ENCODE measurements around the gene DMPK.

The DMPK gene, protein sequence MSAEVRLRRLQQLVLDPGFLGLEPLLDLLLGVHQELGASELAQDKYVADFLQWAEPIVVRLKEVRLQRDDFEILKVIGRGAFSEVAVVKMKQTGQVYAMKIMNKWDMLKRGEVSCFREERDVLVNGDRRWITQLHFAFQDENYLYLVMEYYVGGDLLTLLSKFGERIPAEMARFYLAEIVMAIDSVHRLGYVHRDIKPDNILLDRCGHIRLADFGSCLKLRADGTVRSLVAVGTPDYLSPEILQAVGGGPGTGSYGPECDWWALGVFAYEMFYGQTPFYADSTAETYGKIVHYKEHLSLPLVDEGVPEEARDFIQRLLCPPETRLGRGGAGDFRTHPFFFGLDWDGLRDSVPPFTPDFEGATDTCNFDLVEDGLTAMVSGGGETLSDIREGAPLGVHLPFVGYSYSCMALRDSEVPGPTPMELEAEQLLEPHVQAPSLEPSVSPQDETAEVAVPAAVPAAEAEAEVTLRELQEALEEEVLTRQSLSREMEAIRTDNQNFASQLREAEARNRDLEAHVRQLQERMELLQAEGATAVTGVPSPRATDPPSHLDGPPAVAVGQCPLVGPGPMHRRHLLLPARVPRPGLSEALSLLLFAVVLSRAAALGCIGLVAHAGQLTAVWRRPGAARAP

DNA sequence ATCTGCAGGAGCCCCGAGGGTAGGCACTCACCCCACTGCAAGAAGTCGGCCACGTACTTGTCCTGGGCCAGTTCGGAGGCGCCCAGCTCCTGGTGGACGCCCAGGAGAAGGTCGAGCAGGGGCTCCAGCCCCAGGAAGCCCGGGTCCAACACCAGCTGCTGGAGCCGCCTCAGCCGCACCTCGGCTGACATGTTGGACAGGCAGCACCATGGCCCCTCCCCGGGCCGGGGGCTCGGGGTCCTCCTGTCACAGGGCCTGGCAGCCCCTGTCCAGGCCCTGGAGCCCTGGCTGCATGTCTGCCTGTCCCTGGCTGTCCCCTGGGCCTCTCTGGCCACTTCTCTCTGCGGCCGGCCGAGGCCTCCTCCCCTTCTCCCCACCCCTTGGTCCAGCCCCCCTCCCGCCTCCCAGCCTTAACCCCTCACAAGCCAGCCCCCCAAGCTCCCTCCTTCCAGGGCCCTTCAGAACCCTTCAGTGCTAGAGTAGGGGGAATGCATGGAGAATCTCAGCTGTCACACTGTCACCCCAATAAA, at the start of gene DMPK:
DMPK (minus strand) TSS at position 329 of the 530 bp plus-strand sequence; CDS start at position 191, 138 bp downstream.
- in situ Hi-C loops (cut with MboI; ENCODE audit: low sequenced_read_pairs): no loop called here

GRCh38 chr19:45828945-45829344, 46.7 kb upstream of the DMPK start:
- in situ Hi-C loops (cut with MboI; ENCODE audit: low sequenced_read_pairs): no loop called here

DNA sequence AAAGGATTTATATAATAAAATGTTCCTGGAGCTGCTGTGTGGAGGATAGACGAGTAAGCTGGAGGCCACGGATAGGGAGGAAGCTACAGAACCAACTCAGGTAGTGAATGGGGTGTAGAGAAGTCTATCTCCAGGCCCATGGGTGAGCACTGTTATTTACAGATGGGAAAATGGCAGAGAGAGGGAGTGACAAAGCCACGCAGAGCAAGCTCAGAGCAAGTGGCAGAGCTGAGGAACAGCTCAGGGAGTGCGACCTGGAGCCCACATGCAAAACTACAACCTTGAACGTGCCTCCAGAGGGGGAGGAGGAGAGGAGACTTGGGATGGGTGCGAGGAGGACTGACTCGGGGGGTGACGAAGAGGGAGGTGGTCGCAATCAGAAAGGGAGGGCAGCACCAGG, 46.2 kb upstream of the DMPK start:
- in situ Hi-C loops (cut with MboI; ENCODE audit: low sequenced_read_pairs): no loop called here

GRCh38 chr19:45827459-45828093, 45.3 kb upstream of the DMPK start:
- in situ Hi-C loops (cut with MboI; ENCODE audit: low sequenced_read_pairs): no loop called here

- in situ Hi-C loops (cut with MboI; ENCODE audit: low sequenced_read_pairs): no loop called here
Measured at GRCh38 chr19:45826934-45827333, 44.6 kb upstream of the DMPK start.

DNA sequence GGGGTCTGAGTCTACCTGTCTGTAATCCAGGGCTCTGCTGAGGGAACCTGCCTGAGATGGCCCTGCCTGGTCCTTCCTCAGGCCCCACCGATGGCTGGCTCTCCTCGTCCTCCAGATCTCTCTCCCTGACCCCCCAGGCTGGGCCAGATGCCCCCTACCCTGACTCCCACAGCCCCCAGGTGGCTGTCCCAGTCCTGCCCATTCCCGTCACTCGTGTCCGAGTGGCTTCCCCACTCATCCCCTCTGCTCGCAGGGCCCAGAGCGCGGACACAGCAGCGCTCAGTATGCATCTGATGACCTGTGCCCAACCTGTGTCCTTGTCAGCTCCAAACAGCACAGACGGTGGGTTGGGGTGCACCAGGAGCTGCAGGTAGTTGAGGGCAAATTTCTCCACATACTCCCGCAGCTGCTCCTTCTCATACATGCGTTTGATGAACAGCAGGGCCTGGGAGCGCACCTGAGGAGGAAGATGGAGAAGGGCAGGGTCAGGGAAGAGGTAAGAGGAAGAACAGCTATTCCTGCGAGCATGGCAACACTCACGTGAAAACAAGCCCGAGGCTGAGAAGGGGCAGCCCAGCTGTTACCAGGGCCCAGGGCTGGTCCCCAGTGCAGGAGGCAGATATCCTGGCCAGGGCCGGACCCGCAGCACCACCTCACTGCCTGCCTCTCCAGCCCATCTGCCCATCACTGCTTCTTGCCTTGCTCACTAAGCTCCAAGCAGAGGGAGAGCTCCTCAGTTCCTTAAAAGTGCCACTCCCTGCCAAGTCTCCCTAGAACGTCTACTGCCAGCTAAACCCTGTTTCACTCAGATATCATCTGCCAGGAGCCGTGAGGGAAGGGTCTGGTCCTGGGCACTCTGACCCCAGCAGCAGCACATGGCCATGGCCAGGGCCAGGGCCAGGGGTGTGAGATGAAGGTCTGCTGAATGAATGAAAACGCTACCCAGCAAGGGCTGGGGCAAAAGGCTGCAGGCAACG, 43.9 kb upstream of the DMPK start:
- in situ Hi-C loops (cut with MboI; ENCODE audit: low sequenced_read_pairs): no loop called here

DNA sequence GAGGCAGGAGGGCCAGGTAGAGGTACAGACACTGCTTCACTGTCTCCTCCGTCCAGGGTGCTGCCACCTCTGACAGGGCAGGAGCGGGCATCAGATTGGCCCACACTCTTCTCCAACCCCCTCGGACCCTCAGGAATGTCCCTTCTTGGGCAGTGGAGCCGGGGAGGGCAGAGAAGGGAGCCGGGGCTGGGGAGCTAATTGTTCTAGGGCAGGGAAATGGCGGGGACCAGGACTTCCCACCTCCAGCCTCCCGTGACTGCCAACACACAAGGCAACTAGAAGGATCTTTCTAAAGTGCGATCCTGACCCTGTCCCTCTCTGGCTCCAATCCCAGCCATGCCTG, 42.9 kb upstream of the DMPK start:
- in situ Hi-C loops (cut with MboI; ENCODE audit: low sequenced_read_pairs): no loop called here

DNA sequence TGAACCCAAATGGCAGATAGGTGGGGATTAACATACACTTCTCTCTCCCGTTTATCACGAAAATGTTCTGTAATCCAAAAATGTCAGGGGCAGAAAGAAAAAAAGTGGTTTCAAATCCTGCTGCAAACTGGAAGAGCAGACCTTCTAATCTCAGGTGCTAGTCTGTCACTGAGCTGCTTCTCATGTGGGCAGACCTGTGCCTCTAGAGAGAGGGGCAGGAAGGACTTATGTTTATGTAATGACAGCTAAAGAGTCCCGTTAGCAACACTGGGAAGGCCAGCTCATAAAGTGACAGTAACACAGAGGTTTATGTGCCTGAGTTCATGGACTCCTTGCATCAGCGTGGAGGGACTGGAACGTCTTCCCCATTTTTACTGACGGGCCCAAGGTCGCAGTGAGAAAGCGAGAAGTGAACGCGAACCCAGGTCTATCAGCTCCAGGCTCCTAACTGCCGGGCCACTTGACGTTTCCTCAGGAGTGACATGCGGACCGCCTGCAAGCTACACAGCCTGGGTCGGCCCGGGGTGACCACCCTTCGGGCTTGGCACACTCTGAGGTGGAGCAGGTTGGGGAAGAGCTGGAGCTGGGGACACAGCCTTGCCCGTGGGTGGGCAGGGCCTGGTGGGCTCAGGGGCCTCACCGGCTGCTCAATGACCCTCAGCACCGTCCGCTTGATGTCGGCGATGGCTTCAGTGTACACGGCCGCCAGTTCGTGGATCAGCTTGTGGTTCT, 42.4 kb upstream of the DMPK start:
- in situ Hi-C loops (cut with MboI; ENCODE audit: low sequenced_read_pairs): no loop called here

DNA sequence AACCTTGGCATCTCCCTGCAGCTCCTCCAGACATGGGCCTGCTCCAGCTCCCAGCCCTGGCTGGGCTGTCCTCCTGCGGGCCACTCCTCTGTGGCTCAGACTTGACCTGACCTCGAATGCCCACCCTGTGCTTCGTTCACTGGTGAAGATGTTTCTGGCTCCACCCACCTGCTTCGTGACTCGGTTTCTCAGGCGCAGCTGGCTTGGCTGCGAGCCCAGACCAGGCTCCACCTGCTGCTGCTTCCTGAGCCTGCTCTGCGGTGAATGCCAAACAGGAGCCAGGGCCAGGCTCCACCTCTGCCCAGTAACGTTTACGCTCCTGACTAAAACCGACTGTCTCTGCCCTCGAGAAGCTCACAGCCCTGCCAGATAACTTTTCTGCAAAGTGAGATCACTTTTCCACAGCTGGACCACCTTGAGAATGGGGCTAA, 41.8 kb upstream of the DMPK start:
- in situ Hi-C loops (cut with MboI; ENCODE audit: low sequenced_read_pairs): no loop called here

- in situ Hi-C loops (cut with MboI; ENCODE audit: low sequenced_read_pairs): no loop called here
Measured at GRCh38 chr19:45823182-45823581, 40.9 kb upstream of the DMPK start.

DNA sequence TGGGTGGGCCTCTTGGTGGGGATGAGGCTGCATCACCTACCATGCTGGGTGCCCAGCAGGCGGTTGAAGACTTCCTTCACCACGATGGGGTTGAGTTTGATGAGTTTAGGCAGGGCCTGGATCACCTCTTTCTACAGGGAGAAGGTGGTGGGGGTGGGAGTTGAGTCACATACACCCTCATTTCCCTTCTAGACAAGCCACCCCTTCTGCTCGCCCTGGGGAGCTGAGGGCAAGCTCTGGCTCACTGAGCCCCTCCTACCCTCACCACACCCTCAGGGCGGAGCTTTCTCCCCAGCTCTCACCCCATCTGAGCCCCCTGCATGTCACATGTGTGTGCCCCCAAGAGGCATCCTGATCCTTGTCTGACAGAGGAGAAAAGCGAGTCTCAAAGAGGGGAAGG, 40.4 kb upstream of the DMPK start:
- in situ Hi-C loops (cut with MboI; ENCODE audit: low sequenced_read_pairs): no loop called here

DNA sequence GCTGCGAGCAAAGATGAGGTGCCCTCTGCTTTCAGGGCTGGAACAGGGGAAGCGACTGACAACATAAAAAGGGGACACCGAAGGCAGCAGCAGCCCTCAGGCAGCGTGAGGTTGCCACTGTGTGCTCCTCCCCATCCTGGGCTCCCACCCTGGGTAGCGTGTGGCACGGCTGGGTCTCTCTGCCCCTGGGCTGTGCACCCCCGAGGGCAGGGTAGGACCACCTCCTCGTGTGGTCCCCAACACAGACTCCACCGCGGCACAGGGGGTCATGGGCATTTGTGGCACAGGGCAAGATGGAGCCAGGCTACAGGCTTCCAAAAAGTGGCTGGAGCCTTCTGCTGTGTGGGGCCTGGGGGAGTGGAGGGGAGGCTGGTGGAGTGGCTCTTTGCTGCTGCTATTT, 39.3 kb upstream of the DMPK start:
- in situ Hi-C loops (cut with MboI; ENCODE audit: low sequenced_read_pairs): no loop called here

DNA sequence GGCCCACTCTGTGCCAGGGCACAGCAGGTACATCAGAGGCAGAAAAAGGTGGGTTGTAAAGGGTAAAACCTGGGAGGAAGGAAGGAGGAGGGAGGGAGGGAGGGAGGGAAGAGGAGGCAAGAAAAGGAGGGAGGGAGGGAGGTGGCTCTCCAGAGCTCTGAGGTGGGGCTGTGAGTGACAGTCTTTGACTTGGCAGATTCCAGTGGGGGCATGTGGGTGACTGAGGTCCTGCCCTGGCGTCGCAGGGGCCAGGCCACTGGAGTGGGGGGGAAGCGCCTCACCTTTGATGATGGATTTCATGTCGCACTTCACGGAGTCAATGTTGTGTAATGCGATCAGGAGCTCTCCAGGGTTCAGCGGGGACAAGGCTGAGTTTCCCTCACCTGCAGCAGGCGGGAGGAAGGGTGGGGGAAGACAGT, 38.8 kb upstream of the DMPK start:
- in situ Hi-C loops (cut with MboI; ENCODE audit: low sequenced_read_pairs): no loop called here

- in situ Hi-C loops (cut with MboI; ENCODE audit: low sequenced_read_pairs): no loop called here
Measured at GRCh38 chr19:45820413-45821102, 38.3 kb upstream of the DMPK start.

GRCh38 chr19:45819769-45820168, 37.5 kb upstream of the DMPK start:
- in situ Hi-C loops (cut with MboI; ENCODE audit: low sequenced_read_pairs): no loop called here

DNA sequence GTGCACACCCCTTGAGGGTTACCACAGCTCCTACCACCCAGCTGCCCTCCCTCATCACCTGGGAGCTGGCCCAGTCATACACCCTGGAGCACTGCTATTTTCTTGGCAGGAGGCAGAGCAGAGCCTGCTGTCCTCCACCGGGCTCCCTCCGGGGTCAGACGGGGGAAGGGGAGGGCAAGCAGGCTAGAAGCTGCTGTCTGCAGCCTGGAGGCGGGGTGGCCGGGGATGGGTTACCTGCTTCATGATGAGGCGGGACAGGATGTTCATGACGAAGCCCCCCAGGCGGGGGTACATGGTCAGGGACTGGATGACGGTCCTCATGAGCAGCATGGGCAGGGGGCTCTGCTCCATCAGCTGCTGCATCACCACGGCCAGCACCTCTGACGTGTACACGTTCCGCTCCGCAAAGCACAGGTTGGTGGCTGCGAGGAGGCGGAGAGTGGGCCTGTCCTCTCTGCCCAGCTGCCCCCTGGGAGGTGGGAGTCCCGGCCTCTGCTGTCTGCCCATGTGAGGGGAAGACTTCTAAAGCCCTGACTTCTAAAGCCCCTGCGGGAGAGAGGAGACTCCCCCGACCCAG, 35.5 kb upstream of the DMPK start:
- in situ Hi-C loops (cut with MboI; ENCODE audit: low sequenced_read_pairs): no loop called here

- in situ Hi-C loops (cut with MboI; ENCODE audit: low sequenced_read_pairs): no loop called here
Measured at GRCh38 chr19:45817010-45817724, 34.9 kb upstream of the DMPK start.

DNA sequence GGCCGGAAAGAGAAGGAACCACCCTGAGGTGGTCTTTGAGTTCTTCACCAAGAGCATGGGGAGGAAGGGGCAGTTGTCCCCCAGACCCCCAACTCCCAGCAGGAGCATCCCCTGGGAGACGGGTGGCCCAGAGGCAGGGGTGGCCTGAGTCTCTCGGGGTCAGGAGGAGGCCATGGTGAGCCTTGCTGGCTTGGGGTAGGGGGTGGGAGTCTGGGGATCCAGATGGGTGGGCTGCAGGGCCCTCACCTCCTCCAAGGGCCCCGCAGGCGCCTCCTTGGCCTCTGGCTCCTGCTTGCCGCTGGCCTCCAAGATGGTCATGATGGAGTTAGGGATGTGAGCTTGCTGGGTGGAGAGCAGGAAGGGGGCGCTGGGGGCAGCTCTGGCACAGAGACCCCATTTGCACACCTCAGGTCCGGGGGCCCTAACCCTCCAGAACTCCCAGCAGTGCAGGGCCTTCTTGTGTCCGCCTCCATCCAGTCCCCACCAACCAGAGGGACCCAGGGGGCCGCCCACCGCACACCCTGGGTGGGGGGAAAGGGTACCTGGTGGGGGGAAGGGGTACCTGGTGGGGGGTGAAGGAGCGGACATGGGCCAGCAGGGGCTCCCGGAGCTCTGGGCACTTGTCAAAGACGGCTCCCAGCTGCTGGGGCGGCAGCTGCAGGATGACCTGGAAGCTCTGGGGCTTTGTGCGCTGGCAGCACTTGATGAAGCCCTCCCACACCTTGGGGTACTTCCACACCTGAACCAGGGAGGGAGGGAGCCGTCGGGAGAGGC, 34.1 kb upstream of the DMPK start:
- in situ Hi-C loops (cut with MboI; ENCODE audit: low sequenced_read_pairs): no loop called here
